ENCODE results near the gene MIOS.

MIOS gene

GRCh38 chr7:7521259-7521658 is 45.4 kb upstream of the MIOS start:
- TF ChIP-seq CTCF (conservative IDR thresholded peaks at IDR 0.05; ENCODE audit: low read depth, low read length) = no peak
- H3K27ac ChIP-seq = no peak overlapping the region
- no peaks in the 10 kb centered on the region for H4K20me1 ChIP-seq (ENCODE audit: insufficient read depth)
- H3K27me3 ChIP-seq (ENCODE audit: insufficient read depth, low read depth) = no peaks in the 10 kb centered on the region
- H3K79me2 ChIP-seq (ENCODE audit: insufficient read depth, low read depth) = no peaks in the 10 kb centered on the region
- no peak overlapping the region for H3K4me3 ChIP-seq (IDR thresholded peaks at IDR 0.05; ENCODE audit: insufficient read depth, low read depth, low read length)
- H3K9ac ChIP-seq = no peak overlapping the region
- no peak overlapping the region for H2AFZ ChIP-seq (ENCODE audit: low read depth)
- H3K36me3 ChIP-seq (ENCODE audit: insufficient read depth) = no peaks in the 10 kb centered on the region
- H3K4me2 ChIP-seq = no peak overlapping the region
- H3K4me1 ChIP-seq (ENCODE audit: low read depth, poor library complexity, severe bottlenecking) = no peaks in the 10 kb centered on the region

DNA sequence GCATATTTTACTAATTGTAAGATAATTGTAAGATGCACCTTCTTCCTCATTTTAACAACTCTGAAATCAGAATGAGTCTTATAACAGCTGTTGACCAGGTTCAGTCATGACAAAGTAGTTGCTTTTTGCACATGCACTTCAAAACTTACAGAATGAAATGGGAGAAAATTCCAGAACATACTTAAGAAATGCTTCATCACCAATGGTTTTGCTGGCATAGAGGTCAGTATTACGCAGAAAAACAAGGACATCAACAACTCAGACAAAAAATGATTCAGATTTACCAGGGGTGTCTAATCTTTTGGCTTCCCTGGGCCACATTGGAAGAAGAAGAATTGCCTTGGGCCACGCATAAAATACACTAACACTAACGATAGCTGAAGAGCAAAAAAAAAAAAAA is 44.3 kb upstream of the MIOS start:
- Histone ChIP-seq H3K9ac (no peak overlapping the region), H3K27ac (no peak overlapping the region), H3K79me2 (ENCODE audit: insufficient read depth, low read depth) (no peaks in the 10 kb centered on the region), H3K36me3 (ENCODE audit: insufficient read depth) (no peaks in the 10 kb centered on the region), H3K4me3 (IDR thresholded peaks at IDR 0.05; ENCODE audit: insufficient read depth, low read depth, low read length) (no peak overlapping the region), H3K27me3 (ENCODE audit: insufficient read depth, low read depth) (no peaks in the 10 kb centered on the region), H3K4me1 (ENCODE audit: low read depth, poor library complexity, severe bottlenecking) (no peaks in the 10 kb centered on the region), H2AFZ (ENCODE audit: low read depth) (no peak overlapping the region), H4K20me1 (ENCODE audit: insufficient read depth) (no peaks in the 10 kb centered on the region), H3K4me2 (no peak overlapping the region)
- no peak for TF ChIP-seq CTCF (conservative IDR thresholded peaks at IDR 0.05; ENCODE audit: low read depth, low read length)

- Histone ChIP-seq H3K9ac (no peak overlapping the region), H3K79me2 (ENCODE audit: insufficient read depth, low read depth) (no peaks in the 10 kb centered on the region), H3K27ac (no peak overlapping the region), H3K27me3 (ENCODE audit: insufficient read depth, low read depth) (no peaks in the 10 kb centered on the region), H2AFZ (ENCODE audit: low read depth) (no peak overlapping the region), H3K4me2 (no peak overlapping the region), H4K20me1 (ENCODE audit: insufficient read depth) (no peaks in the 10 kb centered on the region), H3K36me3 (ENCODE audit: insufficient read depth) (no peaks in the 10 kb centered on the region), H3K4me1 (ENCODE audit: low read depth, poor library complexity, severe bottlenecking) (no peaks in the 10 kb centered on the region), H3K4me3 (IDR thresholded peaks at IDR 0.05; ENCODE audit: insufficient read depth, low read depth, low read length) (no peak overlapping the region)
- no peak for TF ChIP-seq CTCF (conservative IDR thresholded peaks at IDR 0.05; ENCODE audit: low read depth, low read length)
Measured at GRCh38 chr7:7524121-7524520, 42.6 kb upstream of the MIOS start.

- Histone ChIP-seq H3K36me3 (ENCODE audit: insufficient read depth) (no peaks in the 10 kb centered on the region), H3K9ac (no peak overlapping the region), H3K4me2 (no peak overlapping the region), H3K4me3 (IDR thresholded peaks at IDR 0.05; ENCODE audit: insufficient read depth, low read depth, low read length) (no peak overlapping the region), H3K27me3 (ENCODE audit: insufficient read depth, low read depth) (no peaks in the 10 kb centered on the region), H3K4me1 (ENCODE audit: low read depth, poor library complexity, severe bottlenecking) (no peaks in the 10 kb centered on the region), H3K27ac (no peak overlapping the region), H3K79me2 (ENCODE audit: insufficient read depth, low read depth) (no peaks in the 10 kb centered on the region), H2AFZ (ENCODE audit: low read depth) (no peak overlapping the region), H4K20me1 (ENCODE audit: insufficient read depth) (no peaks in the 10 kb centered on the region)
- TF ChIP-seq CTCF (conservative IDR thresholded peaks at IDR 0.05; ENCODE audit: low read depth, low read length) = no peak
Measured at GRCh38 chr7:7526006-7526405, 40.7 kb upstream of the MIOS start.

- Histone ChIP-seq H3K4me1 (ENCODE audit: low read depth, poor library complexity, severe bottlenecking) (no peaks in the 10 kb centered on the region), H3K9ac (no peak overlapping the region), H4K20me1 (ENCODE audit: insufficient read depth) (no peaks in the 10 kb centered on the region), H3K27me3 (ENCODE audit: insufficient read depth, low read depth) (no peaks in the 10 kb centered on the region), H3K4me2 (no peak overlapping the region), H3K36me3 (ENCODE audit: insufficient read depth) (no peaks in the 10 kb centered on the region), H3K79me2 (ENCODE audit: insufficient read depth, low read depth) (no peaks in the 10 kb centered on the region), H3K27ac (no peak overlapping the region), H3K4me3 (IDR thresholded peaks at IDR 0.05; ENCODE audit: insufficient read depth, low read depth, low read length) (no peak overlapping the region), H2AFZ (ENCODE audit: low read depth) (no peak overlapping the region)
- no peak for TF ChIP-seq CTCF (conservative IDR thresholded peaks at IDR 0.05; ENCODE audit: low read depth, low read length)
Measured at GRCh38 chr7:7527047-7527446, 39.6 kb upstream of the MIOS start.
